Activated naive CD4-positive, alpha-beta T cell treated with anti-CD3 and anti-CD28 coated beads, Interleukin-2, amount 50 U/mL, for 72 hours (primary cell): Measurements from ENCODE around the gene COL5A1. TPM values are rescaled to one million over a fixed set of nuclear protein-coding genes. Genes with fewer than 3 reads are reported as not detected.

Source experiments
- ATAC-seq, 2 donors: fragments of 150-1000 bp; cut with Tn5 transposase; 2 replicates each; pipeline ENCODE4 v1.10.0; 2021; ENCODE audit warnings: mild to moderate bottlenecking in 2 of 2, moderate library complexity in 2 of 2
- DNase-seq, 2 donors: peaks; one replicate each; pipeline ENCODE4 v3.0.0; 2021 to 2022; ENCODE audit warnings: low spot score in 2 of 2
- H3K27ac Mint-ChIP-seq, 2 donors: one replicate each; pipeline ENCODE4 v1.8.0; 2022; ENCODE audit warnings: mild to moderate bottlenecking in 2 of 2, mixed read lengths in 2 of 2
- H3K36me3 Mint-ChIP-seq, 2 donors: one replicate each; pipeline ENCODE4 v1.8.0; 2022; ENCODE audit warnings: mixed read lengths in 2 of 2
- H3K9me3 Mint-ChIP-seq, 2 donors: one replicate each; pipeline ENCODE4 v1.8.0; 2022; ENCODE audit warnings: mixed read lengths in 2 of 2
- total RNA-seq, 2 donors: library from RNA; stranded (reverse); gene quantifications; one replicate each; pipeline ENCODE4 v1.2.3, GENCODE V29; 2022

Gene COL5A1
- total RNA-seq, 2 donors from 2014 or later, result 0.04 to 0.18 TPM

- H3K27ac Mint-ChIP-seq, result no peak overlapping the region
- no peaks in the 10 kb centered on the region for H3K9me3 Mint-ChIP-seq
- no peaks in the 10 kb centered on the region for H3K36me3 Mint-ChIP-seq
- DNase-seq (no peak), ATAC-seq (no peak)
These were observed 36.8 kb upstream of the COL5A1 start for GRCh38 chr9:134604834-134605233.

DNA sequence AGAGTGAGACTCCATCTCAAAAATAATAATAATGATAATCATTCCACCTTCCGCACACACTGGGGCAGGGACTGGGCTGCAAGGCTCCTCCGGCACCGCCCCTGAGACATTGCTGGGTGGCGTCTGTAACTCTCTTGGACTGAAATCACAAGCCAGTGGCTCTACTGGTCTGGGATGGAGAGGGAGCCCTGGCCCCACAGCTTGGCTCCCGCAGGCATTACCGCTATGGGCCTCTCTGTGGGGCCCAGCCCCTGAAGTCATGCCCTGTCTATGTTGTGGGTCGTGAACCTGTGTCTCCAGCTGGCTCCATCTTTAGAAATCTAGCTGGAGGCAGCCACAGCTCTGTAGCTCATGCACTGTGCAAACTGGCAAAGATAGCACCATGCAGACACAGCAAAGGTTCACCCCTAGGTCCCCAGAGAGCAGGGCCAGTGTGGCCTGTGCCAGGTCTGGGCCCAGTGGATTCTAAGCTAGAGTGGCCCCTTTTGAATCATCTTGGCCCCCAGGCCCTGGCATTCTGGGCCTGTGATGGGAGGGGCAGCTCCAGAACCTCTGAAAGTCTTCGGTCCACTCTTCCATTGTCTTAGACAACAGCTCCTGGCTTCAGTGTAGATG, 36.1 kb upstream of the COL5A1 start:
- no peak overlapping the region for H3K27ac Mint-ChIP-seq
- ATAC-seq, result no peak
- DNase-seq, result no peak

DNA sequence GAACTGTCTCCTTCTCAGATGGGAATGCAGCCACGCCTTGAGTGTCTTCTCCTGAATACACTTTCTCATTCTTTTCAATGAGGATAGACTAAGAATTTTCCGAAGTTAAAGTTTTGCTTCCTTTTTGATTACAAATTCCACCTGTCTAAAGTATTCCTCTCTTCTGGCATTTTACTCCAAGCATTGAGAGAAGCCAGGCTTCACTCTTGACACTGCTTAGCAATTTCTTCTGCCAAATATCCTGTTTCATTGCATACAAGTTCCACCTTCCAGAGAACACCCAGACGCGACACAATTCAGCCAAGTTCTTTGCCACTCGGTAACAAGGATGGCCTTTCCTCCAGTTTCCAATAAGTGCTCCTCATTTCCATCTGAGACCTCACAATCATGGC, 35.6 kb upstream of the COL5A1 start:
- no peak overlapping the region for H3K27ac Mint-ChIP-seq
- DNase-seq (no peak), ATAC-seq (no peak)
- H3K36me3 Mint-ChIP-seq, result no peaks in the 10 kb centered on the region
- no peaks in the 10 kb centered on the region for H3K9me3 Mint-ChIP-seq

More for the DNA sequence above, 36.1 kb upstream of the COL5A1 start:
- no peaks in the 10 kb centered on the region for H3K9me3 Mint-ChIP-seq
- H3K36me3 Mint-ChIP-seq, result no peaks in the 10 kb centered on the region

GRCh38 chr9:134606951-134607731, 34.5 kb upstream of the COL5A1 start:
- Mint-ChIP-seq H3K36me3 (peaks cover 4 to 5% of the 10 kb centered on the region in 2 donors), H3K27ac (no peak overlapping the region), H3K9me3 (peaks cover 4% of the 10 kb centered on the region in 2 donors)
- ATAC-seq (no peak), DNase-seq (no peak)

DNA sequence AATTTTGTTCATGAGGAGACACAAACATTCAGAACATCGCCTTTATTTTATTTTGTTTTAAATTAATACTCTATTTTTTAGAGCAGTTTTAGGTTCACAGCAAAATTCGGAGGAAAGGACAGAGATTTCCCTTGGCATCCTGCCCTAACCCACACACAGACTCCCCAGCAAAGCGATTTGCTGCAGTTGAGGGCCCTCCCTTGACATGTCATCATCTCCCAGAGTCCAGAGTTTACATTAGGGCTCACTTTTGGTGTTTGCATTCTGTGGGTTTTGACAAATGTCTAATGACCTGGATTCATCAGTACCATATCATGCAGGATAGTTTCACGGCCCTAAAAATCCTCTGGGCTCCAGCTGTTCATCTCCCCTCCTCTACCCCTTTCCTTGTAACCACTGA, 33.6 kb upstream of the COL5A1 start:
- no peak for DNase-seq
- no peak overlapping the region for H3K27ac Mint-ChIP-seq
- H3K36me3 Mint-ChIP-seq, result peaks cover 8 to 13% of the 10 kb centered on the region in 2 donors
- ATAC-seq, result no peak
- H3K9me3 Mint-ChIP-seq, result peaks cover 10 to 11% of the 10 kb centered on the region in 2 donors

DNA sequence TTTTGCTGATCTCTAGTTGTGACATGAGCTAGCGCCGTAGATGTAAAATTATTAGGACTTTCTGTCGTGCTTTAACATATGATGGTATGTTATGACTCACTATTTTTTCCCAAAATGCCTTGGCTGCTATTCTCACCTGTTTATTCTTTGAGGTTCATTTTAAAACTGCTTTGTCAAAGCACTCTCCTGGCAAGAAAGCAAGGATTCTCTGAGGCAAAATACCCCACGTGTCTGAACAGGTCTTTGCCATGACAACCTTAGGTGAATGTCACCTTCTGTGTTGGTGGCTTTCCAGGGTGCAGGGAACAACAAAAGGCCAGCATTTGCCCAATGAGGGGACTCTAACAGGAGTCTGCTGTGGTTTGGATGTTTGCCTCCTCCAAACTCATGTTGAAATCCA, 30.6 kb upstream of the COL5A1 start:
- no peak overlapping the region for H3K27ac Mint-ChIP-seq
- peaks cover 8 to 13% of the 10 kb centered on the region in 2 donors for H3K36me3 Mint-ChIP-seq
- H3K9me3 Mint-ChIP-seq, result peaks cover 10 to 20% of the 10 kb centered on the region in 2 donors
- no peak for DNase-seq
- ATAC-seq, result no peak

DNA sequence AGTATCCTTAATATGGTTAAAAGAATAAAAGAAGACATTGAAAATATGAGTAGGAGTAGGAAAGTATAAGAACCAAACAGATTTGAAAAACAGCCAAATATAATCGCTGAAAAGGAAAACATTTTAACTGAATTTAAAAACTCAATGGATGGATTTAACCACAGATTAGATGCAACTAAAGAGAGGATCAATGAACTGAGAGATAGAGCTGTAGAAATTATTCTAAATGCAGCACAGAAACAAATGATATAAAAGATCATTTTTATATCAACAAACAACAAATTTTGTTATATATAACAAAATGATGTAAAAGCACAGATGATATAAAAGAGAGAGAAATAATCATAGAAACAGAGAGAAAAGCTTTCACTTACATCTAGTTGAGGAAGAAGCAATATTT, 29.3 kb upstream of the COL5A1 start:
- Mint-ChIP-seq H3K9me3 (peaks cover 10 to 20% of the 10 kb centered on the region in 2 donors), H3K36me3 (peaks cover 8 to 13% of the 10 kb centered on the region in 2 donors), H3K27ac (no peak overlapping the region)
- ATAC-seq, result no peak
- DNase-seq, result no peak

GRCh38 chr9:134612715-134613114, 28.9 kb upstream of the COL5A1 start:
- Mint-ChIP-seq H3K27ac (no peak overlapping the region), H3K36me3 (peaks cover 8 to 13% of the 10 kb centered on the region in 2 donors), H3K9me3 (peaks cover 10 to 20% of the 10 kb centered on the region in 2 donors)
- DNase-seq (no peak), ATAC-seq (no peak)

DNA sequence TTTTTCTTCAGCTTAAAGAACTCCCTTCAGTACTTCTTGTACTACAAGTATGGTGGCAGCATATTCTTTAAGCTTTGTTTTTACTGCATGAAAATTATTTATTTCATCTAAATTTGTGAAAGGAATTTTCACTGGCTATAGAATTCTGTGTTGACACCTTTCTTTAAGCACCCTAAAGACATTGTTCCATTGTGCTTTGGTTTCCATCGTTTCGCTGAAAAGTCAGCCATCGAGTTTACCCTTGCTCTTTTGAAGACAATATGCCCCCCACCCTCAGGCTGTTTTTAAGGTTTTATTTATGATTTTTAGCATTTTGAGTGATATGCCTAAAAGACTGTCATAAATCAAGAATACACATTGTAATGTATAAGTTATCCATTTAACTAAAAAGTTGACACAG, 27.3 kb upstream of the COL5A1 start:
- Mint-ChIP-seq H3K36me3 (peaks cover 8 to 13% of the 10 kb centered on the region in 2 donors), H3K27ac (no peak overlapping the region), H3K9me3 (peaks cover 10 to 20% of the 10 kb centered on the region in 2 donors)
- no peak for DNase-seq
- no peak for ATAC-seq

DNA sequence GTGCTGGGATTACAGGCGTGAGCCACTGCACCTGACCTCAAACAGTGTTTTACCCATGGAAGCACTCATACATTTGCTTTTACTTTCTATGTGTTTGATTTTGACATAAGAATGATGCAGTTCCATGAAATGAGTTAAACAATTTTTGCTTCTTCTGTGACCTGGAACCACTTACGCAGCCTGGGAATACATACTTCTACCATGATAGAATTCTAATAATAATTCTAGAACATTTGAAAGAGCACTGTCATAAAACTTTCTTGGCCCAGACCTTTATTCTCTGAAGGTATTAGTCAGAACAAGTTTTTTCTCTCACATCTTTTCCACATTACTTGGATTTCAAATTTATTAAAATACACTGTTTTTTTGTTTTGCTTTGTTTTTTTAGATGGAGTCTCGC, 25.3 kb upstream of the COL5A1 start:
- Mint-ChIP-seq H3K9me3 (peaks cover 10 to 20% of the 10 kb centered on the region in 2 donors), H3K36me3 (peaks cover 8 to 13% of the 10 kb centered on the region in 2 donors), H3K27ac (no peak overlapping the region)
- no peak for ATAC-seq
- DNase-seq, result no peak

GRCh38 chr9:134617246-134617645, 24.4 kb upstream of the COL5A1 start:
- no peak overlapping the region for H3K27ac Mint-ChIP-seq
- DNase-seq, result no peak
- no peak for ATAC-seq
- peaks cover 5 to 15% of the 10 kb centered on the region in 2 donors for H3K9me3 Mint-ChIP-seq
- peaks cover 3 to 7% of the 10 kb centered on the region in 2 donors for H3K36me3 Mint-ChIP-seq

DNA sequence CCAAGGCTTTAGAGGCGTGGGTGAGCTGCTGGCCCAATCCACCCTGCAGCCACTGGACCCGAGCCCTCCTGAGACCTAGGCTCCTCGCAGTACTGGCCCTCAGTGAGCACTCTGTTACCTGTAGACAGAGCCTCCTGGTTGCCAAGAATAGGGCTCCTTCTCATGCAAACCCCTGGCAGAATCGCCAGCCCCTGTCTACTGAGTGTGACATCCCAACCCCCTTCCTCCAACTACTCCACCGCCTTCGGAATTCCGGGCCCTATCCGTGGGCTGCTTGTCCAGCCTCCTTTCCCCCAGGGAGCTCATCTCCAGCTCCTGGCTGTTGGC, 23.8 kb upstream of the COL5A1 start:
- Mint-ChIP-seq H3K9me3 (peaks cover 0 to 9% of the 10 kb centered on the region in 2 donors), H3K27ac (no peak overlapping the region), H3K36me3 (peaks cover 0 to 1% of the 10 kb centered on the region in 2 donors)
- no peak for ATAC-seq
- no peak for DNase-seq

DNA sequence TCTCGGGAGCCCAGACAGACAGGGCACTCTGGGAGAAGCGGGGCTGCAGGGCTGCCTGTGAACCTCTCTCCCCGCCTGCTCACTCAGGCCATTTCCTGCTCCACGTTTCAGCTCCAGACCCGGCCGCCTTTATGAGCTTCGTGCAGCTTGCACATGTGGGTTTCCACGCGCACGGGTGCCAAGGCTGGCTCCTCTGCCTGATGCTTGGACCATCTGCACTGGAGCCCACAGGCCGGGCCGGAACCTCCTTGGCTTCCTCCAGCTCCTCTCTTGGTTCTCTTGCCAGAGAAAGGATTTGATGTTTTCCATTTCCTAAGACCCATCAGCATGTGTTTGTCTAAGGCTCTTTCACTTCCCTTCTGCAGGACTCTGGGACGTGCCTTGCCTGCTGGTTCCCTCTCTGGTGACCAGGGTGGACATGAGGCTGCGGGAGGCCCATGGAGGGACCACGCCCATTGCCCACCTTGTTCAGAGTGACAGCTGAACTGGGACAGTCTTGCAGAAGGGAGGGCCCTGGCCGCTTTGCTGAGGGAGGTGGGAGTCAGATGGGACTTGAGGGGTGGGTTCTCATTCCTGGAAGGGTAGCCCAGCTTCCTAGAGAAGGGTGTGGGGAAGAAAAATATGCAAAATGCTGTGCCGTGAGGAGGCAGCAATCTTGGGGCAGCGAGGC, 23.3 kb upstream of the COL5A1 start:
- H3K9me3 Mint-ChIP-seq, result peaks cover 0 to 8% of the 10 kb centered on the region in 2 donors
- no peak for ATAC-seq
- DNase-seq, result no peak
- H3K36me3 Mint-ChIP-seq, result no peaks in the 10 kb centered on the region
- H3K27ac Mint-ChIP-seq, result no peak overlapping the region

DNA sequence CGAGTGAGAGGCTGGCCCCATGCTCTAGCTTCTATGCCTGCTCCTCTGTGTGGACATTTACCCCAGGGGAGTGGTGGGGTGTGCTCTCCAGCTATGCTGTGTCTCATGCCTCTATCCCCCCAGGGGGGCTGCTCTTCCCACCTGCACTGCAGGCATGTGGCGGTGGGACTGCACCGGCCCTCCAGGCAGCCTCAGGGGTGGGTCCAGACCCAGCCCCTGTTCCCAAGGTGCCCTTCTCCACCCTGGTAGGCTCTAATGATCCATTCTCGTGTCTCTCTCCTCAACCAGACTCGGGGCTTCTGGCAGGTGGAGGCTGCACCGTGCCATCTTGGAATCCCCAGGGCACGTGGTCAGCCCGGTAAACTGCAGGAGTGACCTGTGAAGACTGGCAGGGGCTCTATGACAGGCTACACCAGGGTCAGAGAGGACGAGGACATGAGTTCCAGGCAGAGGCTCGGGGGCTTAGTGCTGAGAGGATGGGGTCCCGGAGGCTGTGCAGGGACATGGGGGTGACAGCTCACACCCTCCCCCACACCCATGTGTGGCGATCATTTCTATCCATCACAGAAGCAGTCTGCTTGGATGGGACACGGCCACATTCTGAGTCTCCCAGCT, 22.7 kb upstream of the COL5A1 start:
- ATAC-seq (no peak), DNase-seq (no peak)
- Mint-ChIP-seq H3K27ac (no peak overlapping the region), H3K9me3 (peaks cover 0 to 2% of the 10 kb centered on the region in 2 donors), H3K36me3 (no peaks in the 10 kb centered on the region)

DNA sequence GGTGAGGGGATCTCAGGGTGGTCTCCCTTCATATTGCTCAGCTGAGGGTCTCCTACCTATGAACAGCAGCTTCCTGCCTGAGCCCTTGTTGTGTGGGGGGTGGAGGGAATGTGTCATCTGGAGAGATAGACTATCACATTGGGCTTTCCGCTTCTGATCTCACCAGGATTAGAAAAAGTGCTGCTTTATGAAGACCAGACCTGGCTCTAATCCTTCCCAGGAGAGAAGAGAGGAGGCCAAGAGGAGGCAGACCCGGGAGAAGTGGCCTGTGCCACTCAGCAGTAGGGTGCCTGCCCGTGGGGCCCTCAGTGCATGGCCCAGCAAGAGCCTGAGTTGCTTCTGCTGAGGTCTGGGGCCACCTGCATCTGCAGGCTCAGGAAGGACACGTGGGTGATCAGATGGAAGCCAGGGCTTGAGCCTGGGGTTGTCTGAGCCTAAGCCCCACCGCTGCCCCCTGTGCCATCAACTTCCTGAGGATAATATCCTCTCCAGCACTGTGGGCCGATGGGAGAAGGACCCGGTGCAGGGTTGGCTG, 22.1 kb upstream of the COL5A1 start:
- no peaks in the 10 kb centered on the region for H3K9me3 Mint-ChIP-seq
- ATAC-seq, result no peak
- DNase-seq, result no peak

GRCh38 chr9:134619983-134620661, 21.5 kb upstream of the COL5A1 start:
- ATAC-seq (no peak), DNase-seq (peak in 1 of 2 donors; percentile 33)
- Mint-ChIP-seq H3K36me3 (no peaks in the 10 kb centered on the region), H3K9me3 (no peaks in the 10 kb centered on the region), H3K27ac (no peak overlapping the region)

More for the DNA sequence above, 22.1 kb upstream of the COL5A1 start:
- Mint-ChIP-seq H3K36me3 (no peaks in the 10 kb centered on the region), H3K27ac (no peak overlapping the region)
